Esophagus muscularis mucosa (tissue), 4 donors: Measurements from ENCODE around the gene PRR35.

Experiments
- CTCF ChIP-seq, 3 experiments: fragments of 200-600 bp in 2 of 3; fragments of 450-650 bp in 1 of 3; sonication (generic) in 2 of 3; IDR thresholded peaks; one replicate each; pipeline ENCODE4 v1.5.1; 2017 to 2019; ENCODE audit warnings: antibody characterized with exemption in 3 of 3, mild to moderate bottlenecking in 2 of 3, moderate library complexity in 1 of 3
- EP300 ChIP-seq: sonication (generic); formaldehyde crosslinking; IDR thresholded peaks from one replicate; pipeline ENCODE4 v1.6.1; 2017; ENCODE audit warnings: antibody characterized with exemption
- POLR2A ChIP-seq: fragments of 450-650 bp; IDR thresholded peaks from one replicate; pipeline ENCODE4 v1.6.1; 2017; ENCODE audit warnings: antibody characterized with exemption, moderate library complexity, mild to moderate bottlenecking, low read depth
- POLR2AphosphoS5 ChIP-seq, 2 donors: sonication (generic); formaldehyde crosslinking; IDR thresholded peaks; one replicate each; pipeline ENCODE4 v1.6.1; 2017; ENCODE audit warnings: antibody characterized with exemption in 2 of 2

GRCh38 chr16:559021-559380 lies 1.2 kb upstream of the PRR35 start:
- no peak for TF ChIP-seq POLR2A
- no peak for TF ChIP-seq EP300
- TF ChIP-seq POLR2AphosphoS5 (IDR thresholded peaks at IDR 0.05), result no peak
- no peak for TF ChIP-seq CTCF (IDR thresholded peaks at IDR 0.05)
